NCI-H187 treated with DMSO at 0.1 percent for 48 hours (cell line): ENCODE results near the gene DDX51.
A peak's percentile ranks its signal among the peaks of the same experiment; 100 is the strongest.

ENCODE experiments used
- DNase-seq: peaks from one replicate; lab custom pipeline; 2025; lab: John Stamatoyannopoulos, UW

The DDX51 gene

DNA sequence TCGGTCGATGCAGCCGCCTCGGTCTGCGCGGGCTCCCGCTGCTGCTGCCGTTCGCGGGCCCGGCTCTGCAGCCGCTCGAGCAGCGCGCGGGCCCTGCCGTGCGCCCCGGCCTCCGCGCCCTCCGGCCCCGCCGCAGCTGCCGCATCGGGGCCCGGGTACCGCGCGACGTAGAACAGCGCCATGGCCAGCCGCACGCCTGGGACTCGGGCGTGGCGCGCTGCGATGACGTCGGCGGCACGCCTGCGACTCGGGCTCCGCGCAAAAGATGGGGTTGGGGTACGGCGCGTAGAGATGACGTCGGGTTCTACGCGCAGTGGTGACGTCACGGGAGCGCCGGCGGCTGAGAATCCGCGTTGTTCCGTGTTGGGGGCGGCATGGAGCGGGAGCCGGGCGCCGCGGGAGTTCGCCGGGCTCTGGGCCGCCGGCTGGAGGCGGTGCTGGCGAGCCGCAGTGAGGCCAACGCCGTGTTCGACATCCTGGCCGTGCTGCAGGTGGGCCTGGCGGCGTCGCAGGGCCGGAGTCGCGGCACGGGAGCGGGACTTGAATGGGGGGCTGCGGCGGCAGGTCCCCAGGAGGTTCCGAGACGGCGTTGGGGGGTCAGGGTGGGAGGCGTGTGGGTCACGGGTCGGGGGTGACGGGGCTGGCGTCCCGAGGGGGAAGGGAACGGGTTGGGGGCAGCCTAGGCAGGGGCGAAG, at the start of gene DDX51, which contains the start of gene NOC4L:
TSS of gene DDX51 (minus strand) at position 205 of the 695 bp plus-strand sequence. CDS start at position 182, 23 bp downstream.
TSS of gene NOC4L (plus strand) at position 343 of the 695 bp plus-strand sequence. CDS start at position 375, 32 bp downstream.
- peak; percentile 23 for DNase-seq

- DNase-seq: no peak
Observed at GRCh38 chr12:132191715-132192553, 47.8 kb upstream of the DDX51 start.

DNA sequence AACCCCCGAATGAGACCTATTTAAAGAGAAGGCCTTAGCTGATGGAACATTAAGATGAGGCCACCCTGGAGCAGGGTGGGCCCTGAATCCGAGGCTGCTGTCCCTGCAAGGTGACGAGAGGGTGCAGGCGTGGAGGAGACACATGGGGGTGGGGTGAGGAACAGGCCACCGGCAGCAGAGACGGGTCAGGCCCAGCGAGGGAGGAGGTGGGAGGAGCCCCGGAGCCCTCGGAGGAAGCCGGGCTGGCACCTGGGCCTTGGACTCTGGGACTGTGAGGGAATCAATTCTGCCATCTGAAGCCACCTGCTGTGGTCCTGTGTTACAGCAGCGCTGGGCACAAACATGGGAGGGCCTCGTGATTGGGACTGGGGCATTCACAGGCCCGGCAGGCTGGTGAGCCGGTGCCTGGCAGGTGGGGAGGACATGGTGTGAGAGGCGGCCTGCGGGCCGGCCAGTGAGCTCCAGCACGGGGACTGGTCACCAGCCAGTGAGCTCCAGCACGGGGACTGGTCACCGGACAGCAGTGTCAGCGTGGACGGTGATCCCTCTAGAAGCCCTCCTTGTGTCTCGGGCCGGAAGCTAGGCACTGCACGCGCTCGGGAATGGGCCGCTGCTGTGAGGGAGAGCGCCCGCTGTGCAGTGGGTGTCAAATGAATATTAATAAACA, 46.8 kb upstream of the DDX51 start:
- no peak for DNase-seq

- DNase-seq: no peak
Observed at GRCh38 chr12:132190012-132190755, 46.1 kb upstream of the DDX51 start.

GRCh38 chr12:132189378-132190011, 45.4 kb upstream of the DDX51 start:
- DNase-seq: peak; percentile 41

GRCh38 chr12:132188916-132189325, 44.8 kb upstream of the DDX51 start:
- no peak for DNase-seq

- no peak for DNase-seq
Observed at GRCh38 chr12:132188451-132188901, 44.4 kb upstream of the DDX51 start.

GRCh38 chr12:132187646-132188450, 43.7 kb upstream of the DDX51 start:
- no peak for DNase-seq

DNA sequence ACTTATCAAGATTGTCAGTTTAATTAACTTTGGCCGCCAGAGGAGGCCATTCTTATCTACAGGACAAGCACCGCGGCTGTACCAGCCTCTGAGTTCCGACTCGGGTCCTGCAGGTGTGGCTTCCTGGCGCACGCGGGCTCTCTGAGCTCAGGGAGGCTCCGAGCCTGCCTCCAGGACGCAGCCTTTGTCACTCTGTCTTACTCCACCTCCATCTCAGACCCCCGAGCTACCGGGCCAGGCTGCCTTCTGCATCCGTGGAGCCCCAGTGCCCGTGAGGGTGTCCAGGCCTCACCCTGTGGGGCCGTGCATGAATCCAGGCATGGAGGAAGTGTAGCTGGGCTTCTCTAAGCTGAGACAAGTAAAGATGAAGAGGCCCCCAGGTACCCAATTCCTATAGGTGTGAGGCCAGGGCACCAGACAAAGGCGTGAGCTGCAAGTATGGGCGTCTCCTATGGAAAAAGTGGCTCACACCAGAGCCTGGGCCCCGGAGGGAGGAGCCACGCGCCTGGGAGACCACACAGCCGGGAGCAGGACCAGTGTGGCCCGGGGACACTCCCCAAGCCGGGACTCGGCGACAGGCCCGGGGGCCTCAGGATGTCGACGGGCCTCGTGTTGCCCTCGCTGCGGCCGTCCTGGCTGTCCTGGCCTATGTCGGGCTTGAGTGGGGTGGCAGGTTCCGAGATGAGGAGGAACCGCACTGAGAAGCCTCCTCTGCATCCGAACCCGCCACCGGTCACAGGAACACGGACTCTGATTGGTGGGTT, 42.9 kb upstream of the DDX51 start:
- DNase-seq: no peak

DNA sequence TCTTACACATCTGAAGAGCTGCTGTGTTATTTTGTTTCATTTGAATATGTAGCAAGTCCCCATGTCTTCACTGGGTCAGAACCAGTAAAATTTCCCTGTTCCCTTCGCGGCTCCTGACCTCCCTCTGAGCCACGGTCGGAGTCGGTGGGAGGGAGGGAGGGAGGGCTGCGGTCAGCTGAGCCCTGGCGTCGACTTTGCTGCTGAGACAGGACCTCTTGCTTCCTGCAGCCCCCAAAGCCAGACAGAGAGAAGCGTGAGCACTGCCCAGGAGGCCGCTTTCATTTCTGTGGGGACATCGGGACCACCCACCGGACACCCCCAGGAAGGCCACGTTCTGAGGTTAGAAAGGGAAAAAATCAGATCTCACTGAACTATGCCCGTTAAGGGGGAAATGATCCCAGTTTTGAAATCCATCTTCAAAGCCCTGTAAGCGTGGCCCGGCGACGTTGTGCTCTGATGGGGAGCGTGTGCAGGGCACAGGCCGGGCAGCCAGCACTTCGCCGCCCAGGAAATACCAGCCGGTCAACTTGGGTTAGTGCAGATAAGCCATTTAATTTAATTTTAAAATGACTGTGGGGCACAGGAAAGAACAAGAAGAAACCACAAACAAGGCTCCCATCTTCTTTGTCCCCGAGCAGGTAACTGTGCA, 42.2 kb upstream of the DDX51 start:
- no peak for DNase-seq

DNA sequence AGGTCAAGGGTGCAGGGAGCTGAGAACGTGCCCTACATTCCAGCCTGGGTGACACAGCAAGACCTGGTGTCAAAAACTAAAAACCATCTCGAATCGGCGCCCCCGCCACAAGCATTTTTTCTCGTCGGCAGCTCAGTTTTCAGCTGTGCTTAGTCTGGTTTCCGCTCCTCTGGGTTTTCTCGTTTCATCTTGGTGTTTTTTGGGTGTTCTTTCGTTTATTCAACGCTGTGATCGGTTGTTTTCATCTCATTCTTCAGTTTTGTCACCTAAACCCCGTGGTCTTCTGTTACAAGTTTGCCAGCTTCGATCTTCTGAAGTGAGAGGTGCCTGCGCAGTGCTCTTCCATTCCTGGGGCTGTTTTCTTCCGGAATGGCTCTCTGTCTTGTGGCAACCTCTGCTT, 41.6 kb upstream of the DDX51 start:
- no peak for DNase-seq

DNA sequence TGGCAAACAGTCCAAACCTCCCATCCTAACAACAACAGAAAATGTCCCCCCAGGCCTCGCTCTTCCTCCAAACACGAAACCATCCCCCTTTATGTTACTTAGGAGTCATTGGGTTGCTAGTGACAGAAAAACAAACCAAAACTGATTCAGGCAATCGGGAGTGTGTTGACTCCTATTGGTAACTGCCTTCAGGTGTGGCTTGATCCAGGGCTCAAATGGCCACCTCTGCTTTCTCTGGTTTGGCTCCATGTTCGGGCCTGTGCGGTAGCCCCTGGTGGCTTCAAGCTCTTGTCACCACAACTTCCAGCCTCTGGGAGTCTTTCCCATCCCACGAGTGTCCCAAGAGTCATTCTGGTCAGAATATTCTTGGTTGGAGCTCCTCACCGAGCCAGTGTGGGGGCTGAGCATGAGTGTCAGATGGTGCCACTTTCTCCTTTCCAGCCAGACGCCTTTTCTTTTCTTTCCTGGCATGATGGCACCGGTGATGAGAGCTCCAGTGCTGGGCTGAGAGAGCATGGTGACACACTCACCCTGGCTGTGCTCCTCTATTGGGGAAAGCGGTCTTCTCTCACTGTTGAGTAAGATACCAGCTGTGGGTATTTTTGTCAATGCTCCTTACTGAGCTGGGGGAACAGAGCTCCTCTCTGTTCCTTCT, 38.7 kb upstream of the DDX51 start:
- no peak for DNase-seq

GRCh38 chr12:132182206-132182710, 38.1 kb upstream of the DDX51 start:
- DNase-seq: no peak

DNA sequence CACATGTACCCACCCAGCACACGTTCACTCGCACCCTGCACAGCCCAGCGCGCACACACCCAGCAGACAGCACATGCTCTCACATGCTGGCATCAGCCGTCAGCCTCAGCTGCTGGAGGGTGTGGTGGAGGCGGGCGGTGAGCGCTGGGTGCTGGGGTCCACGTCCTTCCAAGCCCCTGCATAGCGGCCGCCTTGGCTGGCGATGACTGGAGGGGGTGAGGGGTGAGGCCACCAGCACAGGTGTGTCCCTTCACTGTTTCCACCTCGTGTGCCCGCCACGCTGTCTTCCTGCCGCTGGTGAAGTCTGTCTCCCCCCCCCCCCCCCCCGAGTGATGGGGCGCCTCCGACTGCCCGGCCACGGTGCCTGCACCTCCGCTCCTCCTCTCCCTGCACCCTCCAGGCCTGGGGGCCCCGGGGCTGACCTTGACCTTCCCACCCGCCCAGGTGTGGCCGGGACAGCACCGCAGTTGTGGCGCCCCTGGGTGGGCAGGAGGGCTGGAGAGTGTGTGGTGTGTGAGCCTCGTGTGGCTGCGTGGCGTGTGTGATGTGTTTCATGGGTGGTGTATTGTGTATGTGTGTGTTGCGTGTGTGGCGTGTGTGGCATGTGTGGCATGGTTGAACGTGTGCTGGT, 37.6 kb upstream of the DDX51 start:
- no peak for DNase-seq

- no peak for DNase-seq
Observed at GRCh38 chr12:132180648-132181546, 36.8 kb upstream of the DDX51 start.

DNA sequence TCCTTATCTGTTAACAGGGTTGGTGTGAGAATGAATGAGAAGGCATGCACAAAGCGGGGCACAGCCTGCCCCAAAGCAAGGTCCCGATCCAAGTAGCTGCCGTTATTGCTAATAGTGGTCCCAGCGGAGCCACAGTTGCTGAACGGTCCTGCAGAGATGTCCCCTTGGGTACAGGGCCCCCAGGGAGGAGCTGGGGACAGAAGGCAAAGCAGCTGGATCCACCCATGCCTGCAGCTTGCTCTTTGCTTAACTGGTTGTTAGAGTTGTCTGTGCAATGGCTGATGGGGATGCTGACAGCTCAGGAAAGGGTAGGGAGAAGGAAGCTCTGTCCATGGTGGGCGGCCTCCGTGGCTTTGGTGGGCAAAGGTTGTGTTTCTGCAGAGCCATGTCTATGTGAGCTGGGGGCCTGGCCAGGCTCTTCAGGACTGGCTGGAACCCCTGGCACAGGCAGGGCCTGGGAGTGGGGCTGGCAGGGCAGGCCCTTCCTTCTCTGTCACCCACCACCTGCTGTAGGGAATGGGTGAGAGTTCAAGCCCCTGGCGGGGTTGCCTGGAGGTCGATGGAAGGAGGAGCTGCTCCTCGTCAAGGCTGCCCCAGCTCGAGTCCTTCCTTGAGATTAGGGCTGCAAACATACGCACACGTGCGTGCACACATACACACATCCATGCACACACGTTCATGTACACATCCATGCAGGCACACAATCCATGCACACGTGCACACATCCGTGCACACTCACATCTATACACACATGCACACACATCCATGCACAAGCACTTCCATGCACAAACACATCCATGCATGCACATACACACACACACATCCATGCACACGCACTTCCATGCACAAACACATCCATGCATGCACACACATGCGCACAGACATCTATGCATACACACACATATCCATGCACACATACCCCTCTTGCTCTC, 35.6 kb upstream of the DDX51 start:
- no peak for DNase-seq
